ENCODE results near the gene DEPP1.

GRCh38 chr10:44948642-44949041 is 30.0 kb downstream of the DEPP1 start:
- TF ChIP-seq CTCF (conservative IDR thresholded peaks at IDR 0.05; ENCODE audit: low read depth in 2 of 2) (no peak), POLR2AphosphoS5 (IDR thresholded peaks at IDR 0.05; ENCODE audit: low read depth) (no peak), CREB1 (CRISPR knock-in tag; IDR thresholded peaks at IDR 0.05; ENCODE audit: low read depth) (no peak), EZH2phosphoT487 (IDR thresholded peaks at IDR 0.05; ENCODE audit: unreplicated experiment) (no peak), EZH2 (IDR thresholded peaks at IDR 0.05; ENCODE audit: low read depth, unreplicated experiment) (no peak), REST (IDR thresholded peaks at IDR 0.05; ENCODE audit: unreplicated experiment) (no peak), STAT1 (IDR thresholded peaks at IDR 0.05; ENCODE audit: unreplicated experiment) (no peak), NANOG (IDR thresholded peaks at IDR 0.05; ENCODE audit: borderline replicate concordance) (no peak), JUNB (IDR thresholded peaks at IDR 0.05; ENCODE audit: unreplicated experiment) (no peak), ETS1 (IDR thresholded peaks at IDR 0.05) (no peak), ZNF331 (CRISPR knock-in tag; IDR thresholded peaks at IDR 0.05; ENCODE audit: low read depth) (no peak)
